Esophagus muscularis mucosa (tissue), 4 donors: ENCODE data around the gene SALL1.

Source experiments
- EP300 ChIP-seq: sonication (generic); formaldehyde crosslinking; IDR thresholded peaks from one replicate; pipeline ENCODE4 v1.6.1; 2017; ENCODE audit warnings: antibody characterized with exemption
- POLR2A ChIP-seq: fragments of 450-650 bp; IDR thresholded peaks from one replicate; pipeline ENCODE4 v1.6.1; 2017; ENCODE audit warnings: antibody characterized with exemption, moderate library complexity, mild to moderate bottlenecking, low read depth
- POLR2AphosphoS5 ChIP-seq, 2 donors: sonication (generic); formaldehyde crosslinking; IDR thresholded peaks; one replicate each; pipeline ENCODE4 v1.6.1; 2017; ENCODE audit warnings: antibody characterized with exemption in 2 of 2
- TF ChIP-seq, protein P1 (sequence below), 3 experiments: fragments of 200-600 bp in 2 of 3; fragments of 450-650 bp in 1 of 3; sonication (generic) in 2 of 3; IDR thresholded peaks; one replicate each; pipeline ENCODE4 v1.5.1; 2017 to 2019; ENCODE audit warnings: antibody characterized with exemption in 3 of 3, mild to moderate bottlenecking in 2 of 3, moderate library complexity in 1 of 3

DNA sequence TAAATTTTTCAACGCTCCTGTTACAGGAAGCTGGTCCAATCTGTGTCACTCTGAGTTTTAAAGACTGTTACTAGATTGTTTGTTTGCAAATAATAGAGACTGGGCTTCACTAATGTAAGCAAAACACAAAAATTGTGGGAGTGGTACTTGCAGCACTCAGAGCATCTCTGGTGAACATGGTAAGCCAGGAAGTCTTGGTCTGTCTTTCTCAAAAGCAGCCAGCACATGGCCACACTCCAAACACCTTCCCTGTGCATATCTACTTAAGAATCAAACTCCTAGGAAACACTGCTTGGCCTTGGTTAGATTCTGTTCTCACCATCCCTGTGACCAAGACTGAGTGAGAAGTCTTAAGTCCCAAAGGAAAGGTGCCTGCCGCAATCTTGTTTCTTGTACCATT is 49.7 kb upstream of the SALL1 start:
- no peak for TF ChIP-seq EP300
- no peak for TF ChIP-seq POLR2A
- TF ChIP-seq, protein P1, sequence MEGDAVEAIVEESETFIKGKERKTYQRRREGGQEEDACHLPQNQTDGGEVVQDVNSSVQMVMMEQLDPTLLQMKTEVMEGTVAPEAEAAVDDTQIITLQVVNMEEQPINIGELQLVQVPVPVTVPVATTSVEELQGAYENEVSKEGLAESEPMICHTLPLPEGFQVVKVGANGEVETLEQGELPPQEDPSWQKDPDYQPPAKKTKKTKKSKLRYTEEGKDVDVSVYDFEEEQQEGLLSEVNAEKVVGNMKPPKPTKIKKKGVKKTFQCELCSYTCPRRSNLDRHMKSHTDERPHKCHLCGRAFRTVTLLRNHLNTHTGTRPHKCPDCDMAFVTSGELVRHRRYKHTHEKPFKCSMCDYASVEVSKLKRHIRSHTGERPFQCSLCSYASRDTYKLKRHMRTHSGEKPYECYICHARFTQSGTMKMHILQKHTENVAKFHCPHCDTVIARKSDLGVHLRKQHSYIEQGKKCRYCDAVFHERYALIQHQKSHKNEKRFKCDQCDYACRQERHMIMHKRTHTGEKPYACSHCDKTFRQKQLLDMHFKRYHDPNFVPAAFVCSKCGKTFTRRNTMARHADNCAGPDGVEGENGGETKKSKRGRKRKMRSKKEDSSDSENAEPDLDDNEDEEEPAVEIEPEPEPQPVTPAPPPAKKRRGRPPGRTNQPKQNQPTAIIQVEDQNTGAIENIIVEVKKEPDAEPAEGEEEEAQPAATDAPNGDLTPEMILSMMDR (IDR thresholded peaks at IDR 0.05) = no peak
- no peak for TF ChIP-seq POLR2AphosphoS5 (IDR thresholded peaks at IDR 0.05)
